H9 (cell line): ENCODE measurements around the gene SHBG. TPM values are rescaled to one million over a fixed set of nuclear protein-coding genes. Genes with fewer than 3 reads are reported as not detected.

Experiments used
- DNase-seq: peaks from one replicate; pipeline ENCODE4 v3.0.0-alpha.2; 2017
- H2AFZ ChIP-seq: one replicate; pipeline ENCODE4 v1.6.1; 2013; ENCODE audit warnings: mild to moderate bottlenecking, low read length, control low read depth, moderate library complexity
- H2AK5ac ChIP-seq: 2 replicates; pipeline ENCODE4 v1.6.1; 2013; ENCODE audit warnings: low read length, control low read depth, mixed read lengths; ENCODE audit not compliant: insufficient read length
- H2BK120ac ChIP-seq: one replicate; pipeline ENCODE4 v1.6.1; 2013; ENCODE audit warnings: low read depth, mild to moderate bottlenecking, low read length, control low read depth, inconsistent platforms; ENCODE audit not compliant: poor library complexity, severe bottlenecking
- H2BK12ac ChIP-seq: 2 replicates; pipeline ENCODE4 v1.6.1; 2013; ENCODE audit warnings: low read length, control low read depth, mixed read lengths, low read depth; ENCODE audit not compliant: insufficient read length
- H2BK15ac ChIP-seq: 2 replicates; pipeline ENCODE4 v1.6.1; 2013; ENCODE audit warnings: low read depth, low read length, control low read depth
- H2BK20ac ChIP-seq: one replicate; pipeline ENCODE4 v1.6.1; 2013; ENCODE audit warnings: low read depth, mild to moderate bottlenecking, low read length, control low read depth, inconsistent platforms; ENCODE audit not compliant: poor library complexity, severe bottlenecking
- H2BK5ac ChIP-seq: 2 replicates; pipeline ENCODE4 v1.6.1; 2013; ENCODE audit warnings: low read length, control low read depth, mixed read lengths; ENCODE audit not compliant: insufficient read length
- H3K14ac ChIP-seq: 2 replicates; pipeline ENCODE4 v1.6.1; 2013; ENCODE audit warnings: low read length, control low read depth; ENCODE audit not compliant: insufficient read depth
- H3K18ac ChIP-seq: 2 replicates; pipeline ENCODE4 v1.6.1; 2013; ENCODE audit warnings: low read depth, mild to moderate bottlenecking, mixed read lengths, low read length, control low read depth; ENCODE audit not compliant: insufficient read length
- H3K23ac ChIP-seq: 2 replicates; pipeline ENCODE4 v1.6.1; 2013; ENCODE audit warnings: low read length, control low read depth, mixed read lengths, low read depth; ENCODE audit not compliant: insufficient read length
- H3K23me2 ChIP-seq: 2 replicates; pipeline ENCODE4 v1.6.1; 2013; ENCODE audit warnings: low read depth, mild to moderate bottlenecking, mixed read lengths, low read length, control low read depth; ENCODE audit not compliant: insufficient read length, poor library complexity, severe bottlenecking
- H3K27ac ChIP-seq: 2 replicates; pipeline ENCODE4 v1.5.1; 2013; ENCODE audit warnings: low read length, control low read depth, mixed read lengths, low read depth; ENCODE audit not compliant: insufficient read length
- H3K27me3 ChIP-seq: 2 replicates; pipeline ENCODE4 v1.6.1; 2013; ENCODE audit warnings: low read length, control low read depth, inconsistent platforms; ENCODE audit not compliant: insufficient read depth
- H3K4ac ChIP-seq: 2 replicates; pipeline ENCODE4 v1.6.1; 2013; ENCODE audit warnings: low read depth, mild to moderate bottlenecking, control low read depth, inconsistent platforms, low read length, moderate library complexity
- H3K4me1 ChIP-seq: 2 replicates; pipeline ENCODE4 v1.6.1; 2013; ENCODE audit warnings: low read length, control low read depth, inconsistent platforms; ENCODE audit not compliant: insufficient read depth
- H3K4me2 ChIP-seq: 2 replicates; pipeline ENCODE4 v1.6.1; 2013; ENCODE audit warnings: low read length, control low read depth, mixed read lengths; ENCODE audit not compliant: insufficient read length, insufficient read depth
- H3K56ac ChIP-seq: 2 replicates; pipeline ENCODE4 v1.6.1; 2013; ENCODE audit warnings: low read depth, mild to moderate bottlenecking, mixed read lengths, low read length, control low read depth; ENCODE audit not compliant: insufficient read length
- H3K79me1 ChIP-seq: 2 replicates; pipeline ENCODE4 v1.6.1; 2013; ENCODE audit warnings: low read depth, mild to moderate bottlenecking, moderate library complexity, low read length, control low read depth, inconsistent platforms; ENCODE audit not compliant: insufficient read depth, poor library complexity, severe bottlenecking
- H3K79me2 ChIP-seq: 2 replicates; pipeline ENCODE4 v1.6.1; 2013; ENCODE audit warnings: low read length, control low read depth, inconsistent platforms; ENCODE audit not compliant: insufficient read depth
- H3K9ac ChIP-seq: 2 replicates; pipeline ENCODE4 v1.6.1; 2013; ENCODE audit warnings: low read length, control low read depth, mixed read lengths; ENCODE audit not compliant: insufficient read length; ENCODE audit errors: extremely low read depth
- H3K9me3 ChIP-seq: one replicate; pipeline ENCODE4 v1.6.1; 2013; ENCODE audit warnings: low read depth, low read length, inconsistent platforms; ENCODE audit not compliant: control insufficient read depth
- H3T11ph ChIP-seq: one replicate; pipeline ENCODE4 v1.6.1; 2013; ENCODE audit warnings: mild to moderate bottlenecking, low read length, control low read depth, inconsistent platforms
- H4K20me1 ChIP-seq: one replicate; pipeline ENCODE4 v1.6.1; 2013; ENCODE audit not compliant: control insufficient read depth, insufficient read length, insufficient read depth
- H4K5ac ChIP-seq: 2 replicates; pipeline ENCODE4 v1.6.1; 2013; ENCODE audit warnings: low read depth, mild to moderate bottlenecking, mixed read lengths, low read length, control low read depth; ENCODE audit not compliant: insufficient read length
- H4K8ac ChIP-seq: replicated peaks from 2 replicates; pipeline ENCODE4 v1.6.1; 2013; ENCODE audit warnings: low read length, control low read depth, mixed read lengths, low read depth; ENCODE audit not compliant: insufficient read length
- H4K91ac ChIP-seq: 2 replicates; pipeline ENCODE4 v1.6.1; 2013; ENCODE audit warnings: low read depth, mild to moderate bottlenecking, moderate library complexity, mixed read lengths, low read length, control low read depth; ENCODE audit not compliant: insufficient read length
- H3K27ac Mint-ChIP-seq, 3 experiments: 2 replicates in 2 of 3; 3 replicates in 1 of 3; pipeline ENCODE4 v1.8.0; 2020 to 2021; ENCODE audit warnings: mixed read lengths in 3 of 3, mild to moderate bottlenecking in 1 of 3, moderate library complexity in 1 of 3
- H3K27me3 Mint-ChIP-seq: 2 replicates; pipeline ENCODE4 v1.8.0; 2021; ENCODE audit warnings: low read depth, mild to moderate bottlenecking, moderate library complexity, mixed read lengths
- H3K36me3 Mint-ChIP-seq, 3 experiments: 2 replicates in 2 of 3; 3 replicates in 1 of 3; pipeline ENCODE4 v1.8.0; 2020 to 2021; ENCODE audit warnings: low read depth in 3 of 3, mixed read lengths in 3 of 3; ENCODE audit not compliant: insufficient read depth in 1 of 3
- H3K4me1 Mint-ChIP-seq, 2 experiments: 2 replicates each; pipeline ENCODE4 v1.8.0; 2020; ENCODE audit warnings: mixed read lengths in 2 of 2
- H3K4me3 Mint-ChIP-seq, 2 experiments: 2 replicates in 1 of 2; 3 replicates in 1 of 2; pipeline ENCODE4 v1.8.0; 2020 to 2021; ENCODE audit warnings: mild to moderate bottlenecking in 2 of 2, mixed read lengths in 2 of 2, moderate library complexity in 1 of 2
- H3K9me3 Mint-ChIP-seq, 2 experiments: 2 replicates in 1 of 2; 3 replicates in 1 of 2; pipeline ENCODE4 v1.8.0; 2020; ENCODE audit warnings: mild to moderate bottlenecking in 2 of 2, mixed read lengths in 2 of 2, moderate library complexity in 1 of 2
- CTCF ChIP-seq: fragments of 200-600 bp; sonication (generic); conservative IDR thresholded peaks from 3 replicates; pipeline ENCODE4 v1.8.0; 2021; ENCODE audit warnings: antibody characterized with exemption, mild to moderate bottlenecking
- WGBS: extraction: QIAGEN DNeasy Blood & Tissue Kit; methylation state at CpG from one replicate; pipeline ENCODE4 v1.1.7; 2013; ENCODE audit warnings: missing lambda C conversion rate, low lambda C conversion rate, mixed read lengths; ENCODE audit not compliant: insufficient read length; ENCODE audit errors: extremely low coverage; 5-methylcytosine and 5-hydroxymethylcytosine counted together
- total RNA-seq: library from RNA; stranded (reverse); gene quantifications from 2 replicates; pipeline ENCODE4 v1.2.1, GENCODE V29; 2021

SHBG gene
- total RNA-seq, 1 experiment from 2014 or later, result 1.6 TPM

- H3K27me3 ChIP-seq, result no peaks in the 10 kb centered on the region
- H3K4ac ChIP-seq, result no peak overlapping the region
- peaks cover 23 to 24% of the 10 kb centered on the region in 2 experiments for H3K4me1 Mint-ChIP-seq
- no CpG with 5 or more reads among the region's 2 CpGs for WGBS
- no peak overlapping the region for H4K91ac ChIP-seq
- H3K4me3 Mint-ChIP-seq, result no peak overlapping the region
- no peak overlapping the region for H2BK15ac ChIP-seq
- no peaks in the 10 kb centered on the region for H3K9me3 ChIP-seq
- H4K20me1 ChIP-seq, result no peaks in the 10 kb centered on the region
- H3K4me2 ChIP-seq, result no peak overlapping the region
- peaks cover 9% of the 10 kb centered on the region; the same call in 1 of the 2 replicates for H3K79me2 ChIP-seq
- H4K5ac ChIP-seq, result no peak overlapping the region
- H2BK12ac ChIP-seq, result no peak overlapping the region
- peaks cover 5% of the 10 kb centered on the region for H3K4me1 ChIP-seq
- H3K27ac ChIP-seq, result no peak overlapping the region
- no peak overlapping the region for H3K18ac ChIP-seq
- no peak overlapping the region for H3K56ac ChIP-seq
- H3K9ac ChIP-seq, result no peak overlapping the region
- H3K23me2 ChIP-seq, result peaks cover 7% of the 10 kb centered on the region
- no peaks in the 10 kb centered on the region for H3K9me3 Mint-ChIP-seq
- no peak overlapping the region for H3T11ph ChIP-seq
- H3K27ac Mint-ChIP-seq, result no peak overlapping the region
- H2BK120ac ChIP-seq, result no peak overlapping the region
- H3K79me1 ChIP-seq, result no peaks in the 10 kb centered on the region
- H2AK5ac ChIP-seq, result no peak overlapping the region
- no peak overlapping the region for H2AFZ ChIP-seq
- no peak for DNase-seq
- no peaks in the 10 kb centered on the region for H3K27me3 Mint-ChIP-seq
- H3K14ac ChIP-seq, result no peak overlapping the region
- H2BK20ac ChIP-seq, result no peak overlapping the region
- no peak for TF ChIP-seq CTCF
- H3K23ac ChIP-seq, result no peak overlapping the region
- H4K8ac ChIP-seq, result no peak overlapping the region
- peaks cover 15 to 29% (median 19%) of the 10 kb centered on the region in 3 experiments; a peak in 6 of 7 replicates for H3K36me3 Mint-ChIP-seq
- no peak overlapping the region for H2BK5ac ChIP-seq
Measured at GRCh38 chr17:7610641-7611040, 19.3 kb upstream of the SHBG start.
